PC-9 (cell line): ENCODE results near the gene HNRNPAB.

Experiments
- EZH2 ChIP-seq: fragments of 200-600 bp; sonication (generic); IDR thresholded peaks from 2 replicates; pipeline ENCODE4 v1.8.0; 2017; ENCODE audit warnings: antibody characterized with exemption, low read depth
- TF ChIP-seq, protein P1 (sequence below): fragments of 200-600 bp; sonication (generic); conservative IDR thresholded peaks from 2 replicates; pipeline ENCODE4 v1.6.1; 2017; ENCODE audit warnings: mixed run types, antibody characterized with exemption, mild to moderate bottlenecking, moderate library complexity

DNA sequence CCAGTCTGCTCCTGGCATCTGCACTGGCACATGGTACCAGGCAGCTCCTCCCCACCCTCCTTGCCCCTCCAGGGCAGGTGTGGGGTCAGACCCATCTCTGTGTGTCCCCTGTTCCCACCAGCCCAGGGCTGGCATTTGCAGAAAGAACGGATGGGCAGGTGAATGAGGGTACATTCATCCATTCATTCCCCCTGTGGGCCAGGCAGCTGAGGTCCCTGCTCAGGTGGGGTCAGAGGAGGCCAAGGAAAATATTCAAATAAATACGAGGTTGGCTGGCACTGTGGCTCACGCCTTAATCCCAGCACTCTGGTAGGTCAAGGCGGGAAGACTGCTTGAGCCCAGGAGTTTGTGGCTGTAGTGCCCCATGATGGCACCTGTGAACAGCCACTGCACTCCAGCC, 53.3 kb downstream of the HNRNPAB start:
- TF ChIP-seq, protein P1, sequence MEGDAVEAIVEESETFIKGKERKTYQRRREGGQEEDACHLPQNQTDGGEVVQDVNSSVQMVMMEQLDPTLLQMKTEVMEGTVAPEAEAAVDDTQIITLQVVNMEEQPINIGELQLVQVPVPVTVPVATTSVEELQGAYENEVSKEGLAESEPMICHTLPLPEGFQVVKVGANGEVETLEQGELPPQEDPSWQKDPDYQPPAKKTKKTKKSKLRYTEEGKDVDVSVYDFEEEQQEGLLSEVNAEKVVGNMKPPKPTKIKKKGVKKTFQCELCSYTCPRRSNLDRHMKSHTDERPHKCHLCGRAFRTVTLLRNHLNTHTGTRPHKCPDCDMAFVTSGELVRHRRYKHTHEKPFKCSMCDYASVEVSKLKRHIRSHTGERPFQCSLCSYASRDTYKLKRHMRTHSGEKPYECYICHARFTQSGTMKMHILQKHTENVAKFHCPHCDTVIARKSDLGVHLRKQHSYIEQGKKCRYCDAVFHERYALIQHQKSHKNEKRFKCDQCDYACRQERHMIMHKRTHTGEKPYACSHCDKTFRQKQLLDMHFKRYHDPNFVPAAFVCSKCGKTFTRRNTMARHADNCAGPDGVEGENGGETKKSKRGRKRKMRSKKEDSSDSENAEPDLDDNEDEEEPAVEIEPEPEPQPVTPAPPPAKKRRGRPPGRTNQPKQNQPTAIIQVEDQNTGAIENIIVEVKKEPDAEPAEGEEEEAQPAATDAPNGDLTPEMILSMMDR = no peak
- TF ChIP-seq EZH2 = no peak
